Measurements from ENCODE around the gene LRP6.

LRP6 gene

DNA sequence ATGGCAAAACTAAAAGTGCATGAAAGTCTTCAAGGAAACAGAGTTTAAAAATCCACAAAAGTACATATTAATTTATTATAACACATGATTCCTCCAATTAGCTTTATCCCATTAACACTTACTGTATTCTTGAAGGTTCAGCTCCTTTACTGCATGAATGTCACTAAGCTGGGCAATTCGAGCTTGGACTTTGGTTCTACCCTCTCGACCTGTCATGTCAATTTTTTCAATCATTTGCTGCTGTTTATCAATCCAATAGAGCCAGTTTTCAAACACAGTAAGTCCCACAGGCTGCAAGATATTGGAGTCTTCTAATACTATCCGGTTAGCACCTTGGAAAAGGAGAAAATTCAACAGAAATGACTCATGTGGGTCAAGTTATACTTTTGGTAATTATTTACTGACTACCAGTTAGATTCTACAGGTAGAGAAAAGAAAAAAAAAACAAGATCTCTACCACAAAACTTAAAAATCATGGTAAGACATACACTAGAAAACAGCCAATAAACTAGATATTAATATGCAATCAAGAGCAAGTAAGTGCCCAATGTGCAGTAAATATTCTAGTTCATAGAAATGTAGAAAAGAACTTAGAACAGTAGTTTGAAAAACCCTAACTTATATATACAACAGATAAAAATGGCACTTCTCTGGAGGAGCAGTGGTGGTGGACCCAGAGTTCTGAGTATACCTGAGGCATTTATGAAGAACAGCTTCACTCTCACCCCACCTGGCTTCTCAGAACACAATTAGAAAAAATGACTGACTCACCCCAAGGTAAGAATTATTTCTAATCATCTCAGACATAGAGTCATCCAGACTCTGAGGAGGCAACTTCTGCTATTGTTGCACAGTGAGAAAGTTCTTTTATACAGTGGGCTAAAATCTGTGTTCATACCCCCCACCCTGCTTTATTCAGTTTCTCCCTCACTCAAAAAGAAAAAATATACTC, 128.4 kb downstream of the LRP6 start (continued):
- TF ChIP-seq, protein P1, sequence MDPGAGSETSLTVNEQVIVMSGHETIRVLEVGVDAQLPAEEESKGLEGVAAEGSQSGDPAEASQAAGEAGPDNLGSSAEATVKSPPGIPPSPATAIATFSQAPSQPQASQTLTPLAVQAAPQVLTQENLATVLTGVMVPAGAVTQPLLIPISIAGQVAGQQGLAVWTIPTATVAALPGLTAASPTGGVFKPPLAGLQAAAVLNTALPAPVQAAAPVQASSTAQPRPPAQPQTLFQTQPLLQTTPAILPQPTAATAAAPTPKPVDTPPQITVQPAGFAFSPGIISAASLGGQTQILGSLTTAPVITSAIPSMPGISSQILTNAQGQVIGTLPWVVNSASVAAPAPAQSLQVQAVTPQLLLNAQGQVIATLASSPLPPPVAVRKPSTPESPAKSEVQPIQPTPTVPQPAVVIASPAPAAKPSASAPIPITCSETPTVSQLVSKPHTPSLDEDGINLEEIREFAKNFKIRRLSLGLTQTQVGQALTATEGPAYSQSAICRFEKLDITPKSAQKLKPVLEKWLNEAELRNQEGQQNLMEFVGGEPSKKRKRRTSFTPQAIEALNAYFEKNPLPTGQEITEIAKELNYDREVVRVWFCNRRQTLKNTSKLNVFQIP (CRISPR knock-in tag; IDR thresholded peaks at IDR 0.05; ENCODE audit: borderline replicate concordance, low read depth): no peak
- TF ChIP-seq ZNF70 (CRISPR knock-in tag; IDR thresholded peaks at IDR 0.05) (no peak), ESRRG (CRISPR knock-in tag; IDR thresholded peaks at IDR 0.05) (no peak), PATZ1 (CRISPR knock-in tag; IDR thresholded peaks at IDR 0.05; ENCODE audit: borderline replicate concordance) (no peak), TCF4 (CRISPR knock-in tag; IDR thresholded peaks at IDR 0.05; ENCODE audit: borderline replicate concordance) (no peak)

DNA sequence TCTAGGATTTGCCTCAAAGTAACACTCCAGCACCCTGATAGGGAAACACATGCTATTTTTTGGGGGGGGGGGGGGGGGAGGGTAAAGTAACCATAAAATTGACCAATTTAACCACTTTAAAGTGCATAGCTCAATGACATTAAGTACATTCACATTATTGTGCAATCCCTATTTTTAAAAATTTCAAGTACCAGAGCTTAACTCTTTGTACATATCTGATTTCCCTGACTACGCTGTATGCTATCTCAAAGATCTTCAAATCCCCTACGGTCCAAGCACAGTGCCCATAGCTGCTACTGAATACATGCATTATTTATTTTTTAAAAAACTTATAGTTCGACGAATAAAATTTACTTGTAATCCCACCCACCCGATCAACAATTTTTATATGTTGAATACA, 133.1 kb downstream of the LRP6 start:
- no peak for TF ChIP-seq ZNF8 (CRISPR knock-in tag; IDR thresholded peaks at IDR 0.05)
- TF ChIP-seq, protein P2, sequence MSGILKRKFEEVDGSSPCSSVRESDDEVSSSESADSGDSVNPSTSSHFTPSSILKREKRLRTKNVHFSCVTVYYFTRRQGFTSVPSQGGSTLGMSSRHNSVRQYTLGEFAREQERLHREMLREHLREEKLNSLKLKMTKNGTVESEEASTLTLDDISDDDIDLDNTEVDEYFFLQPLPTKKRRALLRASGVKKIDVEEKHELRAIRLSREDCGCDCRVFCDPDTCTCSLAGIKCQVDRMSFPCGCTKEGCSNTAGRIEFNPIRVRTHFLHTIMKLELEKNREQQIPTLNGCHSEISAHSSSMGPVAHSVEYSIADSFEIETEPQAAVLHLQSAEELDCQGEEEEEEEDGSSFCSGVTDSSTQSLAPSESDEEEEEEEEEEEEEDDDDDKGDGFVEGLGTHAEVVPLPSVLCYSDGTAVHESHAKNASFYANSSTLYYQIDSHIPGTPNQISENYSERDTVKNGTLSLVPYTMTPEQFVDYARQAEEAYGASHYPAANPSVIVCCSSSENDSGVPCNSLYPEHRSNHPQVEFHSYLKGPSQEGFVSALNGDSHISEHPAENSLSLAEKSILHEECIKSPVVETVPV (CRISPR knock-in tag; IDR thresholded peaks at IDR 0.05): no peak
- TF ChIP-seq TOX (CRISPR knock-in tag; IDR thresholded peaks at IDR 0.05; ENCODE audit: borderline replicate concordance): no peak
- TF ChIP-seq ARNTL (CRISPR knock-in tag; IDR thresholded peaks at IDR 0.05; ENCODE audit: borderline replicate concordance, low read depth): no peak
- TF ChIP-seq ISL1 (CRISPR knock-in tag; IDR thresholded peaks at IDR 0.05): no peak
- no peak for TF ChIP-seq RARB (CRISPR knock-in tag; IDR thresholded peaks at IDR 0.05)
- TF ChIP-seq CSDC2 (CRISPR knock-in tag; IDR thresholded peaks at IDR 0.05): no peak
- TF ChIP-seq, protein P1 (CRISPR knock-in tag; IDR thresholded peaks at IDR 0.05; ENCODE audit: borderline replicate concordance, low read depth): no peak
- no peak for TF ChIP-seq ESRRG (CRISPR knock-in tag; IDR thresholded peaks at IDR 0.05)
- TF ChIP-seq ZNF70 (CRISPR knock-in tag; IDR thresholded peaks at IDR 0.05): no peak
- no peak for TF ChIP-seq ZFP30 (CRISPR knock-in tag; IDR thresholded peaks at IDR 0.05)
- TF ChIP-seq BACH2 (CRISPR knock-in tag; IDR thresholded peaks at IDR 0.05; ENCODE audit: borderline replicate concordance): no peak
- TF ChIP-seq, protein P3, sequence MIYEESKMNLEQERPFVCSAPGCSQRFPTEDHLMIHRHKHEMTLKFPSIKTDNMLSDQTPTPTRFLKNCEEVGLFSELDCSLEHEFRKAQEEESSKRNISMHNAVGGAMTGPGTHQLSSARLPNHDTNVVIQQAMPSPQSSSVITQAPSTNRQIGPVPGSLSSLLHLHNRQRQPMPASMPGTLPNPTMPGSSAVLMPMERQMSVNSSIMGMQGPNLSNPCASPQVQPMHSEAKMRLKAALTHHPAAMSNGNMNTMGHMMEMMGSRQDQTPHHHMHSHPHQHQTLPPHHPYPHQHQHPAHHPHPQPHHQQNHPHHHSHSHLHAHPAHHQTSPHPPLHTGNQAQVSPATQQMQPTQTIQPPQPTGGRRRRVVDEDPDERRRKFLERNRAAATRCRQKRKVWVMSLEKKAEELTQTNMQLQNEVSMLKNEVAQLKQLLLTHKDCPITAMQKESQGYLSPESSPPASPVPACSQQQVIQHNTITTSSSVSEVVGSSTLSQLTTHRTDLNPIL (CRISPR knock-in tag; IDR thresholded peaks at IDR 0.05; ENCODE audit: low read depth): no peak
- TF ChIP-seq TCF4 (CRISPR knock-in tag; IDR thresholded peaks at IDR 0.05; ENCODE audit: borderline replicate concordance): no peak
- ATAC-seq: no peak

GRCh38 chr12:12133259-12133658, 133.6 kb downstream of the LRP6 start:
- ATAC-seq: no peak
- TF ChIP-seq ESRRG (CRISPR knock-in tag; IDR thresholded peaks at IDR 0.05): no peak
- TF ChIP-seq ZFP3 (CRISPR knock-in tag; IDR thresholded peaks at IDR 0.05): no peak
- no peak for TF ChIP-seq RARB (CRISPR knock-in tag; IDR thresholded peaks at IDR 0.05)
- no peak for TF ChIP-seq CSDC2 (CRISPR knock-in tag; IDR thresholded peaks at IDR 0.05)
- TF ChIP-seq PATZ1 (CRISPR knock-in tag; IDR thresholded peaks at IDR 0.05; ENCODE audit: borderline replicate concordance): no peak
- no peak for TF ChIP-seq PPARA (CRISPR knock-in tag; IDR thresholded peaks at IDR 0.05; ENCODE audit: borderline replicate concordance)
- no peak for TF ChIP-seq ZNF8 (CRISPR knock-in tag; IDR thresholded peaks at IDR 0.05)
- TF ChIP-seq, protein P3 (CRISPR knock-in tag; IDR thresholded peaks at IDR 0.05; ENCODE audit: low read depth): no peak
- TF ChIP-seq BACH2 (CRISPR knock-in tag; IDR thresholded peaks at IDR 0.05; ENCODE audit: borderline replicate concordance): no peak
- TF ChIP-seq ZFP30 (CRISPR knock-in tag; IDR thresholded peaks at IDR 0.05): no peak
- TF ChIP-seq, protein P1 (CRISPR knock-in tag; IDR thresholded peaks at IDR 0.05; ENCODE audit: borderline replicate concordance, low read depth): no peak
- TF ChIP-seq ARNTL (CRISPR knock-in tag; IDR thresholded peaks at IDR 0.05; ENCODE audit: borderline replicate concordance, low read depth): no peak
- no peak for TF ChIP-seq OSR1 (CRISPR knock-in tag; IDR thresholded peaks at IDR 0.05)
- TF ChIP-seq ZNF565 (CRISPR knock-in tag; conservative IDR thresholded peaks at IDR 0.05; ENCODE audit: low read depth): no peak

Measured in SK-N-SH treated with all-trans-retinoic acid at 6 μM for 48 hours (cell line).